Skeletal muscle satellite cell (primary cell): ENCODE measurements around the gene WFIKKN1.
A peak's percentile ranks its signal among the peaks of the same experiment; 100 is the strongest.

Source experiments
- H3K27me3 ChIP-seq: 2 replicates; pipeline ENCODE4 v1.7.0; 2013; ENCODE audit warnings: low read length; ENCODE audit not compliant: control insufficient read depth, insufficient read depth
- H3K36me3 ChIP-seq: 2 replicates; pipeline ENCODE4 v1.7.0; 2013; ENCODE audit warnings: mild to moderate bottlenecking, control low read depth, low read length; ENCODE audit not compliant: insufficient read depth
- H3K4me1 ChIP-seq: 2 replicates; pipeline ENCODE4 v1.7.0; 2013; ENCODE audit warnings: low read length; ENCODE audit not compliant: control insufficient read depth, insufficient read depth
- H3K4me2 ChIP-seq: 2 replicates; pipeline ENCODE4 v1.7.0; 2013; ENCODE audit warnings: mild to moderate bottlenecking, low read length
- H3K4me3 ChIP-seq: 2 replicates; pipeline ENCODE4 v1.7.0; 2013; ENCODE audit warnings: low read length
- H3K9ac ChIP-seq: 2 replicates; pipeline ENCODE4 v1.7.0; 2013; ENCODE audit warnings: mild to moderate bottlenecking, low read depth, low read length, moderate library complexity
- H3K9me3 ChIP-seq: replicated peaks from 2 replicates; pipeline ENCODE4 v1.7.0; 2013; ENCODE audit warnings: mild to moderate bottlenecking, control low read depth, low read length

WFIKKN1 gene

DNA sequence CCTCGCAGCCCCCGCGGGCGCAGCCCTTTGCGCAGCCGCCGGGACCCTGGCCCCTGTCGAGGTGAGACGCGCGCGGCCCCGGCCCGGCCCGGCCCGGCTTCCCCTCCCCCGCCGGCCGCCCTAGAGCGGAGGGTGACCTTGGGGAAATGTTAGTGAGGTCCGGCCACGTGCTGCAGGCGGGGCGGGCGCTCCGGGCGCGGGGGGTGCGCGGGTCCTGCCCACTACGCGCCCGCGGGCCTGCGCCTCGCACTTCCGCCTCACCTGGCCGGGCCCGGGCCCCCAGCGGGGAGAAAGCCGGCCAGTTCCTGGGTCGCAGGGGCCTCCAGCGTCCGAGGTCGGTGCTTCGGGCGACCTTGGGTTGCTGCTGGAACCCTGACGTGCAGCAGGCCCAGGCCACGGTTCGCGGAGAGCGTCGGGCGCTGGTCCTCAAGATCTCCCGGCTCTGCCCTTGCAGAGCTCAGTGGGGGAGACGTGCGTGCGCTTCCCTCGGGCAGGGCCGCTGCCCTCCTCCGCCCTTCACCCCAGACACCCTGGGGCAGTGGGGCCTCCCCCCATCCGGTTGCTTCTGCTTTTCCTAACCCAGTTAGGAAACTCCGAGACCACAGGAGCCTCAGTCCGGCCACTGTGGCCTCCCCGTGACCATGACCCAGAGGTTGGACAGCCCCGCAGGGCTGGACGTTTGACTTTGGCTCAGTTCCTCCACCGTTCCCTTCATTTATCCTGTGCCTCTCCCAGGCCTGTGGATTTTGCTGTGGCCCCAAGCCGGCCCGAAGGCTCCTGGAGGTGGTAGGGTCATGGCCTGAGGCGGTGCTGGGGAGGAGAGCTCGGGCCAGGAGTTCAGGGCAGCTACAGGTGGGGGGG lies 11.6 kb downstream of the WFIKKN1 start:
- H3K4me3 ChIP-seq, result peak overlapping the region; percentile 79
- H3K4me2 ChIP-seq, result peak overlapping the region; percentile 98
- no peaks in the 10 kb centered on the region for H3K9me3 ChIP-seq
- no peaks in the 10 kb centered on the region for H3K36me3 ChIP-seq
- H3K4me1 ChIP-seq, result peaks cover 20% of the 10 kb centered on the region
- peak overlapping the region; percentile 82 for H3K9ac ChIP-seq
- no peaks in the 10 kb centered on the region for H3K27me3 ChIP-seq

DNA sequence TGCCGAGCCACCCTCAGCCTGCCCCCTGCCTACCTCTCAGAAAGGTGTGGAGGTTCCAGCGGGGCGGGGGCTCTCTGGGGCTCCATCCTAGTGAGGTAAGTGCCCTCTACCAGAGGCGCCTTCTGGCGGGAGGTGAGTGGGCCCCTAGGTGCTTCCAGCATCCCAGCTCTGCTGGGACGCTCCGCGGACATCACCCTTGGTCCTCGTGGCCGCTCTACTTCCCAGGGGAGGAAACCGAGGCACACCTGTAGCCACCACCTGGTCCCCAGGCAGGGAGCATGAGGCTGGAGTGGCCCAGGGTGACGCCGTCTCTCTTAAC lies 12.2 kb downstream of the WFIKKN1 start:
- Histone ChIP-seq H3K9ac (peak overlapping the region; percentile 82), H3K4me2 (peak overlapping the region; percentile 98), H3K9me3 (no peaks in the 10 kb centered on the region), H3K36me3 (no peaks in the 10 kb centered on the region), H3K4me1 (peaks cover 18% of the 10 kb centered on the region), H3K4me3 (peak overlapping the region; percentile 79), H3K27me3 (no peaks in the 10 kb centered on the region)

GRCh38 chr16:644556-644955 lies 13.8 kb downstream of the WFIKKN1 start:
- H3K36me3 ChIP-seq, result no peaks in the 10 kb centered on the region
- no peak overlapping the region for H3K9ac ChIP-seq
- no peaks in the 10 kb centered on the region for H3K27me3 ChIP-seq
- no peaks in the 10 kb centered on the region for H3K9me3 ChIP-seq
- peaks cover 28% of the 10 kb centered on the region for H3K4me1 ChIP-seq
- H3K4me2 ChIP-seq, result no peak overlapping the region
- H3K4me3 ChIP-seq, result no peak overlapping the region

GRCh38 chr16:645852-646678 lies 15.3 kb downstream of the WFIKKN1 start:
- H3K4me3 ChIP-seq, result no peak overlapping the region
- H3K4me1 ChIP-seq, result peaks cover 35% of the 10 kb centered on the region
- H3K9ac ChIP-seq, result no peak overlapping the region
- no peak overlapping the region for H3K4me2 ChIP-seq
- no peaks in the 10 kb centered on the region for H3K9me3 ChIP-seq
- no peaks in the 10 kb centered on the region for H3K36me3 ChIP-seq
- no peaks in the 10 kb centered on the region for H3K27me3 ChIP-seq

GRCh38 chr16:646679-647172 lies 15.9 kb downstream of the WFIKKN1 start:
- Histone ChIP-seq H3K9me3 (no peaks in the 10 kb centered on the region), H3K4me3 (no peak overlapping the region), H3K27me3 (no peaks in the 10 kb centered on the region), H3K4me2 (no peak overlapping the region), H3K9ac (no peak overlapping the region), H3K36me3 (no peaks in the 10 kb centered on the region), H3K4me1 (peaks cover 29% of the 10 kb centered on the region)

- Histone ChIP-seq H3K9me3 (no peaks in the 10 kb centered on the region), H3K4me2 (no peak overlapping the region), H3K9ac (no peak overlapping the region), H3K36me3 (no peaks in the 10 kb centered on the region), H3K27me3 (no peaks in the 10 kb centered on the region), H3K4me1 (peaks cover 28% of the 10 kb centered on the region), H3K4me3 (no peak overlapping the region)
Observed at GRCh38 chr16:647173-647902, 16.6 kb downstream of the WFIKKN1 start.

- Histone ChIP-seq H3K4me2 (peak overlapping the region; percentile 95), H3K36me3 (no peaks in the 10 kb centered on the region), H3K27me3 (no peaks in the 10 kb centered on the region), H3K9ac (peak overlapping the region; percentile 94), H3K4me1 (peaks cover 21% of the 10 kb centered on the region), H3K4me3 (peak overlapping the region; percentile 77), H3K9me3 (no peaks in the 10 kb centered on the region)
Observed at GRCh38 chr16:648071-648780, 17.4 kb downstream of the WFIKKN1 start.

GRCh38 chr16:648781-649589 lies 18.2 kb downstream of the WFIKKN1 start, which contains the start of gene WDR90:
TSS of gene WDR90 (plus strand) at chr16:649365. CDS start at chr16:649417, 52 bp downstream.
- H3K4me1 ChIP-seq, result peaks cover 21% of the 10 kb centered on the region
- H3K4me3 ChIP-seq, result peak within 1 kb of the TSS; percentile 77
- H3K9ac ChIP-seq, result peak within 1 kb of the TSS; percentile 94
- H3K9me3 ChIP-seq, result no peaks in the 10 kb centered on the region
- H3K4me2 ChIP-seq, result peak within 1 kb of the TSS; percentile 95
- no peaks in the 10 kb centered on the region for H3K36me3 ChIP-seq
- H3K27me3 ChIP-seq, result no peaks in the 10 kb centered on the region

GRCh38 chr16:649631-650030 lies 18.8 kb downstream of the WFIKKN1 start:
- Histone ChIP-seq H3K4me3 (peak overlapping the region; percentile 77), H3K36me3 (no peaks in the 10 kb centered on the region), H3K9me3 (no peaks in the 10 kb centered on the region), H3K4me1 (peaks cover 21% of the 10 kb centered on the region), H3K4me2 (peak overlapping the region; percentile 95), H3K27me3 (no peaks in the 10 kb centered on the region), H3K9ac (peak overlapping the region; percentile 94)

DNA sequence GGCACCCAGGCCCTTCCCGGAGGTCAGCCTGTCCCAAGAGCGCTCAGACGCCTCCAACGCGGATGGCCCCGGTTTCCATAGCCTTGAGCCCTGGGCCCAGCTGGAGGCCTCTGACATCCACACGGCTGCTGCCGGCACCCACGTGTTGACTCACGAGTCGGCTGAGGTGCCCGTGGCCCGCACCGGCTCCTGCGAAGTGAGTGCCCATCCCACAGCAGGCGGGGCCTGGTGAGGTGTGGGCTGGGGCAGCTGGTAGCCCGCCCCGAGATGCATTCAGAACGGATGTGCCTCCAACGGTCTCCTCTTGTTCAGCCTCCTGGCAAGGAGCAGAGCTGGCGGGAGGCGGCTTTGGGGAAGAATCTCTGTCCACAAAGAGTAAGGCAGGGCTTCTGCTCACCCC lies 21.1 kb downstream of the WFIKKN1 start:
- Histone ChIP-seq H3K4me3 (no peak overlapping the region), H3K4me2 (no peak overlapping the region), H3K27me3 (no peaks in the 10 kb centered on the region), H3K9me3 (no peaks in the 10 kb centered on the region), H3K36me3 (peaks cover 4% of the 10 kb centered on the region), H3K9ac (no peak overlapping the region), H3K4me1 (peaks cover 21% of the 10 kb centered on the region)
